NCI-H1417 (cell line): Measurements from ENCODE around the gene SRSF3.
"Not testable (repeated sequence)": the region's sequence is repeated elsewhere in the genome, so short reads cannot be mapped to it uniquely, and the experiment has no call there.

Experiments used
- DNase-seq, 3 experiments: peaks; one replicate each; lab custom pipeline; 2025; lab: John Stamatoyannopoulos, UW

The SRSF3 gene

GRCh38 chr6:36605143-36605542, 11.0 kb downstream of the SRSF3 start:
- no peak for DNase-seq

GRCh38 chr6:36605560-36606391, 11.6 kb downstream of the SRSF3 start:
- DNase-seq, result no peak

DNA sequence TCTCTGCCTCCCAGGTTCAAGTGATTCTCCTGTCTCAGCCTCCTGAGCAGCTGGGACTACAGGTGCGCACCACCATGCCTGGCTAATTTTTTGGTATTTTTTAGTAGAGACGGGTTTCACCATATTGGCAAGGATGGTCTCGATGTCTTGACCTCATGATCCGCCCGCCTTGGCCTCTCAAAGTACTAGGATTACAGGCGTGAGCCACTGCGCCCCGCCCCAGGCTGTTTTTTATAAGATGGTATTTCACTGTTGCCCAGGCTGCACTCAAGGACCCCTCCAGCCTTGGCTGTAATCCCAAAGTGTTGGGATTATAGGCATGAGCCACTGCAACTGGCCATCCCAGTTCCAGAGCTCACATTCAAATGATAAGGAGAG, 13.1 kb downstream of the SRSF3 start:
- not testable (repeated sequence) for DNase-seq

- no peak for DNase-seq
These were observed 13.7 kb downstream of the SRSF3 start for GRCh38 chr6:36607683-36608386.

DNA sequence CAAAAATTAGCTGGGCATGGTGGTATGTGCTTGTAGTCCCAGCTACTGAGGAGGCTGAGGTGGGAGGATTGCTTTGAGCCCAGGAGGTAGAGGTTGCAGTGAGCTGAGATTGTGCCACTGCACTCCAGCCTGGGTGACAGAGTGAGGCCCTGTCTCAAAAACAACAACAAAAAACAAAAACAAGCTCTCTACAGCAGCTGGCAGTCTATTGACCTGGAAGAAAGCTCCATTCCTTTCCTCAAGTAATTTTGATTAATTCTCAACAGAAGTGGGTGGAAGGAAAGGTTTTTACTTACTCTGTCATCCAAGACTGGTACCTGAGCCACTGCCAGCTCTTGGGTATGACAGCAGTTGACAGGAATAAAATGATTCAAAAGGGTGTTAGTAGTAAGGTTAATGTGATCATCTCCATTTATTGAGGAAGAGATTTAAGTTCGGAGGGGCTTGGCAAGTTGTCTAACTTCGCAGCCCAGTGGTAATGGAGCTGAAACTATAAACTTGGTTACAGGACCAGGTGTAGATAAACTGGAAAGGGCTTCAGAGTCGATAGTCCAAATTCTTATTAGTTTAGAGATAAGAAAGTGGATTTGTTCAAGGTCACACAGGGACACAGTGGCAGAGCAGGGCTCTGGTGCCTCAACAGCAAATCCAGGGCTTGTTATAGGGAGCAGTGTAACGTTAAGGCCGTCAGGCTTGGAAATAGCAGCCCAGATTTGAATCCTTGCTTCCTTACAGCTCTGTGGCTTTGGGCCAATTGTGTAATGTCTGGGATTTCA, 14.8 kb downstream of the SRSF3 start:
- no peak for DNase-seq

DNA sequence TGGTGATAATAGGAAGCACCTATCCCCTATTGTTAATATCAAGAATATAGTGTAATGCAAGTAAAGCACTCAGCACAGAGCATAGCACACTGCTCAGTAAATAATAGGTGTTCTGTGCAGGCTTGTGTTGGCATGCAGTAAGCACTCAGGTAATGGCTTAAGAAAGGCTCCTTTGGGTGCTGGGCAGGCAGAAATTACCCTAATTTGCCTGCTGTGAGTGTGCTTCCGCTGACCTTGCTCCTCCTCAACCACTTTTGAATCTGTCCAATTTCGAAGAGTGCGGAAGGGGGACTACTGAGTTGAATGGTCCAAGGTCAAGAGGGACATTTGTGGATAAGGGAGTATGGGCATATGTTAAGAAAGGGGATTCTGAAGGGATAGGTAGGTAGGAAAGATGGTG, 15.4 kb downstream of the SRSF3 start:
- no peak for DNase-seq

DNA sequence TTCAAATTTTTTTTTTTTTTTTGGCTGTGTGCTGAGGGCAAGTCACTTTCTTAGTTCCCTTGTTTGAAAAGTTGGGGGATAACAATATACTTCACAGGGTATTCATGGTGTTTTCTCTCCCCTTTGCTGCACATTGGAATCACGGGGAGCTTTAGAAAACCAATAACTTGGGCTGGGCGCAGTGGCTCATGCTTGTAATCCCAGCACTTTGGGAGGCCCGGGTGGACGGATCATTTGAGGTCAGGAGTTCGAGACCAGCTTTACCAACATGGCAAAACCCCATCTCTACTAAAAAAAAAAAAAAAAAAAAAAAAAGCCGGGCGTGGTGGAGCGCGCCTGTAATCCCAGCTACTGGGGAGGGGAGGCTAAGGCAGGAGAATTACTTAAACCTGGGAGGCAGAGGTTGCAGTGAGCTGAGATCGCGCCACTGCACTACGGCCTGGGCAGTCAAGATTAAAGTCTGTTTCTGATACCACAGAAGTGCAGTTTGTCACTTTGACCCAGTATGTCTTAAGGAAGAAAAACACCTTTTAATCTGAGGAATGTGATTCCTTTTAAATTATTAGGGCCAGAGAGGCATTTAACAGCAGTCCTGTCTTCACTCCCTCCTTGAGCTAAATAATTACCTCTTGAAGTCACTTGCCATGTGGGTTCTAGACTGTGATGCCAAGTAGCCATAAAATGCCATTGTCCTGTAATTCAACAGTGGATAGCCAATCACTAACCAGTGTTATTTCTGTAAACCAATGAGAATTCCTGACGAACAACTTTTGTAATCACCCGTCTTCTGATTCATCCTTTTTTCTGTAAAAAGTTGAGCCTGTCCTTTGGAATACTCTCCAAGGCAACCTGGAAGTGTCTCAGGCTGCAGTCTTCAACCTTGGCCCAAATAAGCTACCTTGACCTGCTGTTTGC, 16.1 kb downstream of the SRSF3 start:
- DNase-seq, result no peak

GRCh38 chr6:36610956-36611336, 16.8 kb downstream of the SRSF3 start:
- no peak for DNase-seq

DNA sequence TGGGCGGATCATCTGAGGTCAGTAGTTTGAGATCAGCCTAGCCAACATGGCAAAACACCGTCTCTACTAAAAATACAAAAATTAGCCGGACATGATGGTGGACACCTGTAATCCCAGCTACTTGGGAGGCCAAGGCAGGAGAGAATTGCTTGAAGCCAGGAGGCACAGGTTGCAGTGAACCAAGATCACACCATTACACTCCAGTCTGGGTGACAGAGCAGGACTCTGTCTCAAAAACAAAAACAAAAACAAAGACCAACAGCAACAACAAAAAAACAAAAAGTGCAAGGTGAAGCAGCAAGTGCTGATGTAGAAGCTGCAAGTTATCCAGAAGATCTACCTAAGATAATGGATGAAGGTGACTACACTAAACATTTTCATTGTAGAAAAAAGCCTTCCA, 17.5 kb downstream of the SRSF3 start:
- not testable (repeated sequence) for DNase-seq

DNA sequence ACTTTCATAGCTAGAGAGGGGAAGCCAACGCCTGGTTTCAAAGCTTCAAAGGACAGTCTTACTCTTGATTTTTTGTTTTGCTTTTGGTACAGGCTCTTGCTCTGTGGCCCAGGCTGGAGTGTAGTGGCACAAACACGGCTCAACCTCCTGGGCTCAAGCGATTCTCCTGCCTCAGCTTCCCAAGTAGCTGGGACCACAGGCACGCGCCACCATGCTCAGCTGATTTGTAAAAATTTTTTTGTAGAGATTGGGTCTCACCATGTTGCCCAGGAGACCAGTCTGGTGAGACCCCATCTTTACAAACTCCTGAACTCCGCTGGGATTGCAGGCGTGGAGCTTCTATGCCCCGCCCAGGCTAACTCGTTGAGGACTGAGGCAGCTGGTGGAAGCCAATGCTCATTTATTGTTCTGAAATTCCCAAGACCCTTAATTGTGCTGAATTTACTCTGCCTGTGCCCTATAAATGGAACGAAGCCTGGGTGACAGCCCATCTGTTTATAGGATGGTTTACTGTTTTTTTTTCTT, 18.0 kb downstream of the SRSF3 start:
- DNase-seq, result no peak

- DNase-seq, result no peak
These were observed 19.2 kb downstream of the SRSF3 start for GRCh38 chr6:36613200-36613995.

DNA sequence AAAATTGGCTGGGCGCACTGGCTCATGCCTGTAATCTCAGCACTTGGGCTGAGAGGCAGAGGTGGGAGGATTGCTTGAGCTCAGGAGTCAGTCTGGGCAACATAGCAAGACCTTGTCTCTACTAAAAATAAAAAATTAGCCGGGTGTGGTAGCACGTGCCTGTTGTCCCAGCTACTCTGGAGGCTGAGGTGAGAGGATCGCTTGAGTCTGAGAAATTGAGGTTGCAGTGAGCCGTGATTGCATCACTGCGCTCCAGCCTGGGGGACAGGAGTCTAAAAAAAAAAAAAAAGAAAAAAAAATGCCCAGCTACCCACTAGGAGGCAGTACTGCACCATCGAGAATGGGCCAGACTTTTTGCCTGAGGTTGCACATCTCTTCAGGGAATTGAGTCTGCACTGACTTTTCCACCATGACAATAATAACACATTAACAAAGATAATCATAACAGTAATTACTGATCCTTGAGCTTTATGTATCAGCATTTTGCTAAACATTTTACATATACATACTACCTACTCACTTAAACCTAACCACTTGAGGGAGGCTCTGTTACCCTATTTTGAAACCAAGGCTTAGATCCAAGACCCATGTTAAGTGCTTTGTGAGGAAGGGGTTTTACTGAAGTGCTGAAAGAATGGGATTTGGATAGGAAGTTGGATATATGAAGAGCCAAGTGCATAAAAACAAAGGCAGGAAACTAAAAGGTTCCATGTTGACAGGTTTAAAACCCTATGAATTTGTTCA, 21.0 kb downstream of the SRSF3 start:
- DNase-seq, result peak in 2 of 3 experiments; percentile 37 to 52

DNA sequence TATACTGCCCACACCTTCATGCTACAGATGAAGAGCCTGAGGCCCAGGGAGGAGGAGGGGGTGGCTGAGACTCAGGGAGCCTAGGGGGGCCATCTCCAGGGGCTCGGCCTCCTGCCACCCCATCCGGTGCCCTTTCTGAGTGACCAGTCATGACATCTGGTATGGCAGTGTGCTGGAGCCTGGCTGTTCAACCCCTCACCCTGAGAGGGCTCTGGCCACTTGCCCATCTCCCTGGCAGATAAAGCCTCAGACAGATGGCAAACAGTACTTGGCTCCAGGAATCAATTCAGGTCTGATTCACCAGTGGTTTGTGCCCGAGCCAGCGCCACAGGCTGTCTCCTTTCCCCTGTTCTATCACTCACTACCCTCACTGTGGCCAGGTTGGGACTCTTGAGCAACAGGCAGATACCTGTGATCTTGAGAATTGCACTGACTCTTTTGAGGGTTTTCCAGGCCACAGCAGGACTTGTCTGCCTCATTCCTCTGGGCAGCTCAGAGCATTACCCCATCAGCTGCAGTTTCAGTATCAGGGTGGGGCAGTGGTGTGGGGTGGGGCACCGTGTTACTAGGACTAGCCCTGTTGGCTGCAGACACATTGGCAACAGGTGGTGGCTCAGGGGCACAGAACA, 22.8 kb downstream of the SRSF3 start:
- peak in 2 of 3 experiments; percentile 23 to 58 for DNase-seq

DNA sequence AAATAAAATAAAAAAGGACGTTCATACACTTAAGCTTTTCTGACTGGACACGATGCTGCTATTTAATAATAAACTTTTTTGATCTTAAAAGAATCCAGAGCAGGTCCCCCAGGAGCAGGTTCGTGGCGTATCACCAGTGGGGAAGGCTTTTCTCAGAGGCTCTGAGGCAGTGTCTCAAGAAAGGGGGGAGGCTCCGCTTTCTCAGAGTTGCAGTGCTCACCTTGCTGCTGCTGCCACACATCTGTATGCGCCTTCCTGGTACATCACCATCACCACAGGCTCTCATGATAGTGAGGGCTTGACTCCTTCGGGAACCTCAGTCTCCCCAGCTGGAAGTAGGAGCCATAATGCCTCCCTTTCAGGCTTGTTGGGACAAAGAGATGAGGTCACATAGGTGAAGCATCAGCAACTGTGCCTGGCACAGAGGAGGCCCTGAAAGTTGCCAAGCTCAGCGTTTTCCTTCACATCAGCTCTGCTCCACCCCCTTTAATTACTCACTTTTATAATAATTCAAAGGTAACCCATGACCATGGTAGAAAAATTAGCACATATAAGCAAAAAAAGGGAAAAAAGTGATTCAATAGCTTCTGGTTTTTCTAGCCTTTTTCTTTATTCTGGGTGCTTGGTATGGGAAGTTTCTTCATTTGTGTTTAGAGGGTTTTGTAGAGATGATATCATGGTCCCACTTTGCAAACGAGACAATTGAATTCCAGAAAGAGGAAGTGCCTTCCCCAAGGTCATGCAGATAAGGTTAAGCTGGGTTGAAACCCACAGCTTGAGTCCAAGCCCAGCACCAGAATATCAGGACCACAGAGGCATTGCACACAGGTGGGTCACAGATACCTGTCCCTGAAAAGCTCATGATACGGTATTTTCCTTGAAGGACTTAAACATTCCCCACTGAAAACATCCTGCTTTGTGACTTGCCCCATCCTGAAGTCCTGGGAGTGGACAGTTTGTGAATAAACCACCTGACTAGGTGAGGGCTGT, 24.5 kb downstream of the SRSF3 start:
- DNase-seq, result no peak

- no peak for DNase-seq
These were observed 27.3 kb downstream of the SRSF3 start for GRCh38 chr6:36621371-36621855.

DNA sequence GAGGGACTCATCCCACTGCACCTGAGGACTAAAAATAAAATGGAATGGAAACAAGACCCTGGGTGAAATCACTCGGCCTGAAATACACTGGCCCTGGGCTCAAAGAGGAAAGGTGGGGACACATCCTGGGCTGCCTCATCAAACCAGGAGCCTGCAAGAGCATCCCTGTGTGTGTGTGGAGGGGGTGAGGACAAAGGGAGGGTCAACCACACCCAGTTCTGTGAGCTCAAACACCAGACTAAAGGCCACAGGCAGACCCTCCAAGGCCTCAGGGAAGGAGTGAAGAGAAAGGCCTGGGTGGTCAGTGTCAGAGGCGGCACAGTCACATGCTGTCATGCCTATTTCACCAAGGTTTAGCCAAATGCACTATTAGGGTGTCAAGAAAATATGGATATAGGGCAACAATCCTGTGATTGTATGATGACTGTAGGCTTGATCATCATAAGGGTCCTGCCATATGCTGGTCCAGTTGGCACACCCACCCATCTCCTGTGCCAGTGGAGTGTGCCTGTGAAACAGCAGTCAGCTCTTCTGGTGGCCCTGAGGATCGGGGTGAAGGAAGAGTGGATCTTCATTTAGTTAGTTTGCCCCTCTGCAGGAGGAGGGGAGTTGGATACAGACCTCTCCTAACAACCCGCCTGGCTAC, 28.9 kb downstream of the SRSF3 start:
- DNase-seq, result no peak
